Erythroblast (primary cell): ENCODE results near the gene POLR1C.
"Not testable (repeated sequence)": the region's sequence is repeated elsewhere in the genome, so short reads cannot be mapped to it uniquely, and the experiment has no call there.

Experiments used
- GATA1 ChIP-seq: IDR thresholded peaks from 2 replicates; pipeline ENCODE4 v1.6.1; 2011; ENCODE audit warnings: low read depth, mild to moderate bottlenecking, control low read depth, low read length, moderate library complexity
- POLR2A ChIP-seq: IDR thresholded peaks from 2 replicates; pipeline ENCODE4 v1.6.1; 2011; ENCODE audit warnings: mild to moderate bottlenecking, low read length

- TF ChIP-seq POLR2A, GATA1: not testable (repeated sequence)
Measured at GRCh38 chr6:43498291-43498690, 18.6 kb upstream of the POLR1C start.
